ENCODE results near the gene SHOC1.

Gene SHOC1

GRCh38 chr9:111836311-111836710, 41.6 kb upstream of the SHOC1 start:
- Histone ChIP-seq H3K27ac (no peak overlapping the region), H3K4me3 (no peak overlapping the region)
- no peak for TF ChIP-seq CTCF (IDR thresholded peaks at IDR 0.05)
- DNase-seq (ENCODE audit: low spot score): no peak

- no peak for DNase-seq (ENCODE audit: low spot score)
- H3K4me3 ChIP-seq: no peak overlapping the region
- H3K27ac ChIP-seq: no peak overlapping the region
- no peak for TF ChIP-seq CTCF (IDR thresholded peaks at IDR 0.05)
Observed at GRCh38 chr9:111833941-111834340, 39.2 kb upstream of the SHOC1 start.

- TF ChIP-seq CTCF (IDR thresholded peaks at IDR 0.05): no peak
- Histone ChIP-seq H3K27ac (no peak overlapping the region), H3K4me3 (no peak overlapping the region)
- DNase-seq (ENCODE audit: low spot score): no peak
Observed at GRCh38 chr9:111832449-111832848, 37.7 kb upstream of the SHOC1 start.

GRCh38 chr9:111831371-111832108, 36.8 kb upstream of the SHOC1 start:
- TF ChIP-seq CTCF (IDR thresholded peaks at IDR 0.05): no peak
- no peak for DNase-seq (ENCODE audit: low spot score)
- Histone ChIP-seq H3K4me3 (no peak overlapping the region), H3K27ac (no peak overlapping the region)

GRCh38 chr9:111828193-111828592, 33.5 kb upstream of the SHOC1 start:
- Histone ChIP-seq H3K27ac (no peak overlapping the region), H3K4me3 (no peak overlapping the region)
- no peak for TF ChIP-seq CTCF (IDR thresholded peaks at IDR 0.05)
- DNase-seq (ENCODE audit: low spot score): no peak

- Histone ChIP-seq H3K4me3 (no peak overlapping the region), H3K27ac (no peak overlapping the region)
- DNase-seq (ENCODE audit: low spot score): no peak
- no peak for TF ChIP-seq CTCF (IDR thresholded peaks at IDR 0.05)
Observed at GRCh38 chr9:111825468-111826145, 30.9 kb upstream of the SHOC1 start.

GRCh38 chr9:111821006-111821528, 26.3 kb upstream of the SHOC1 start:
- Histone ChIP-seq H3K27ac (no peak overlapping the region), H3K4me3 (no peak overlapping the region)
- TF ChIP-seq CTCF (IDR thresholded peaks at IDR 0.05): no peak
- DNase-seq (ENCODE audit: low spot score): no peak

All from coronary artery (tissue), 2 donors.